GM12892 (cell line): ENCODE measurements around the gene C22orf15. TPM values are rescaled to one million over a fixed set of nuclear protein-coding genes. Genes with fewer than 3 reads are reported as not detected.
A peak's percentile ranks its signal among the peaks of the same experiment; 100 is the strongest.
"Not testable (repeated sequence)": the region's sequence is repeated elsewhere in the genome, so short reads cannot be mapped to it uniquely, and the experiment has no call there.

ENCODE experiments used
- DNase-seq: peaks from one replicate; pipeline ENCODE4 v3.0.0; 2011; ENCODE audit not compliant: insufficient read length
- FAIRE-seq: peaks from 2 replicates; lab custom pipeline; 2011; peaks lifted over from hg19 to GRCh38; lab: Jason Lieb, UNC
- POLR2A ChIP-seq: IDR thresholded peaks from 2 replicates; pipeline ENCODE4 v1.6.1; 2011; ENCODE audit warnings: low read depth, low read length, control low read depth
- POLR2AphosphoS5 ChIP-seq: IDR thresholded peaks from 2 replicates; pipeline ENCODE4 v1.6.1; 2011; ENCODE audit warnings: low read depth, low read length, control low read depth
- TAF1 ChIP-seq: IDR thresholded peaks from 2 replicates; pipeline ENCODE4 v1.6.1; 2011; ENCODE audit warnings: low read depth, mild to moderate bottlenecking, control low read depth, low read length, borderline replicate concordance
- polyA plus RNA-seq: library from polyadenylated mRNA; unstranded; fragments of >200 nt; gene quantifications from one replicate; pipeline ENCODE4 v1.2.1, GENCODE V29; 2012; ENCODE audit warnings: missing spikeins, inconsistent platforms; ENCODE audit not compliant: missing spikeins

Gene C22orf15, protein sequence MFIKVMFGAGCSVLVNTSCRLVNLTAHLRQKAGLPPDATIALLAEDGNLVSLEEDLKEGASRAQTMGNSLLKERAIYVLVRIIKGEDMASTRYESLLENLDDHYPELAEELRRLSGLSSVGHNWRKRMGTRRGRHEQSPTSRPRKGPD
- 2.3 TPM for polyA plus RNA-seq

DNA sequence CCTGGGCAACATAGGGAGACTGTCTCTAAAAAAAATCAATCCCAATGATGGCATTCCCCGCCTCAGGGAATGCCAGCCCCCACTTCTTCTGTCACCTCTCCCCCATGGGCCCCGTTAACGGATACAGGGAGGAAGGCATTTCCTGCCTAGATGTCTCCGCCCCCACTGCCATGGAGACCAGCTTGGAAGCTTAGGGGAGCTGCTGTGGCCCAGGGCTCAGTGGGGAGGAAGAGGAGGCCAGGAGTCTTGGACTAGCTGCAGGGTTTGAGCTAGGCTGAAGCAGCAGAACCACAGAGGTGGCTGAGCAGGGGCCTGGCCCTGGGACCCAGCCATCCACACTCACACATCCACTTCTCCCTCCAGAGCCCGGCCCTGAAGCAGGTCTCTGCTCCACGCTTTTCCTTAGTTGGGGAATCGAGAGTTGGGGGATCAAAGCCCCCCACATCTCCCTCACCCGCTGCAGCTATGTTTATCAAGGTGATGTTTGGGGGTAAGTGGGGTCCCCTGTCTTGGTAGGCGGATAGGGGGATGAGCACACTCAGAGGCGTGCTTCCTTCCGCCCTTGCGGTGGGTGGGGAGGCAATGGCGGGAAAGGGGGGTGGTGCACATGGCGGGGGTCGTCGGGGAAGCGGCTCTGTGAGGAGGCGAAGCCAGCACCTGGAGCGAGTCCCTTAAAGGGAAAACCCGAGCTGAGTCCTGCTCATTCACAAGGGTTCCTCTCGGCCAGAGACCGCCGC lies at the start of gene C22orf15:
C22orf15 (plus strand) TSS at position 149 of the 737 bp plus-strand sequence; CDS start at position 466, 317 bp downstream.
- no peak for DNase-seq
- TF ChIP-seq POLR2AphosphoS5: peak; percentile 25; the same call in 1 of the 2 replicates
- no peak for TF ChIP-seq TAF1
- TF ChIP-seq POLR2A: no peak
- peak; percentile 5 for FAIRE-seq

DNA sequence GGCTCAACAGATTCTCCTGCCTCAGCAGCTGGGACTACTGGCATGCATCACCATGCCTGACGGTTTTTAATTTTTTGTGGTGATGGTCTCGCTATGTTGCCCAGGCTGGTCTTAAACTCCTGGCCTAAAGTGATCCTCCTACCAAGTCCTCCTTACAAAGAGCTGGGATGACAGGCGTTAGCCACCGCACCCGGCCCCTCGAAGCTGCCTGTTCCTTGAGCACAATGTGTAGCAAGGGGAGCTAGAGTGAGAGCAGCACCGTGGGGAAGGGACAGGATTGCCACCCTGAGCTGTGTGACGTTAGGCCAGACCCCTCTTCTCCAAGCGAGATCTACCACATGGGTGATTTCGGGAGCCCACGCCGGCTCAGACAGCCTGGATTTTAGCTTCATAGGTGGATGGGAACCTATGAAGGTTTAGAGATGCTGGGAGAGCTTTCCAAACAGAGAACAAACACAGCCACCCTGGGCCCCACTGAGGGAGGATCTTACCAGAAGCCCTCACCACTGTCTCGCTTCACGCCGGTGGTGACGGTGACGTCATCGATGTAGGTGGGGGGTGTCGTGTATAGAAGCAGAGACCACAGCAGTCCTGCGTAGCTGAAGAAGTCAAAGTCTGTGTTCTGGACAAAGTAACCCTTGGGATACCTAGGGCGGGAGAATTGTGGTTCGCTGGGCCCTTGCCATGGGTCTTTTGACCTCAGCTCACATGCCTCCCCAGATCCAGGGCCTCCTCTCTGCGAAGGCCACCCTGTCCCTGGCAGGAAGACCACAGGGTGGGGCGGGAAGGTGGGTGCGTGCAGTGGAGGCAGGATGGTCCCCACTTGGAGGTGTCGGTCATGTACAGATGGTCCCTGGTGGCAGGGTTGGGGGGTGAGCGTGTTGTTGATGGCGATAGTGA lies 48.8 kb upstream of the C22orf15 start:
- no peak for DNase-seq
- no peak for FAIRE-seq
- no peak for TF ChIP-seq TAF1
- TF ChIP-seq POLR2AphosphoS5: no peak
- no peak for TF ChIP-seq POLR2A

GRCh38 chr22:23714596-23715578 lies 47.9 kb upstream of the C22orf15 start:
- TF ChIP-seq POLR2A (no peak), TAF1 (no peak), POLR2AphosphoS5 (no peak)
- no peak for DNase-seq
- FAIRE-seq: peak; percentile 9

DNA sequence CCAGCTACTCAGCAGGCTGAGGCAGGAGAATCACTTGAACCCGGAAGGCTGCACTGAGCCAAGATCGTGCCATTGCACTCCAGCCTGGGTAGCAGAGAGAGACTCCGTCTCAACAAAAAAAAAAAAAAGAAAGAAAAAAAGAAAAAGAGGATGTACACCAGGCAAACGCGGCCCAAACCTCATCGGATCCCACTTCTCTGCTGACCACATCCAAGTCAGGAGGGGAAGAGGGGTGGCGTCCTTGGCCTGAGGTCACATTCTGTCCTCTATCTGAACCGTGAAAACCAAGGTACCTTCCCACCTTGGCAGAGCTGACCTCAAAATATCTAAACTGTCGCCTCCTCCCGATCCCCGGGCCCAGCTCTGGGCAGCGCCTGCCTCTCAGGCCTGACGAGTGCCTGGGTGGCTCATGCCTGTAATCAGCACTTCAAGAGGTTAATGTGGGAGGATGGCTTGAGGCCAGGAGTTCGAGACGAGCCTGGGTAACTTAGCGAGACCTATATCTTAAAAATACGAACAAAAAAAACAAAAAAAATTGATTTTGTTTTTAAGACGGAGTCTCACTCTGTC lies 46.9 kb upstream of the C22orf15 start:
- FAIRE-seq: peak; percentile 75
- DNase-seq: no peak
- TF ChIP-seq POLR2AphosphoS5 (no peak), TAF1 (no peak), POLR2A (no peak)

- TF ChIP-seq POLR2A (peak; percentile 94), POLR2AphosphoS5 (peak; percentile 93), TAF1 (peak; percentile 43; the same call in 1 of the 2 replicates)
- FAIRE-seq: peak; percentile 100
- DNase-seq: peak; percentile 99
Observed at GRCh38 chr22:23716811-23717801, 45.7 kb upstream of the C22orf15 start.

DNA sequence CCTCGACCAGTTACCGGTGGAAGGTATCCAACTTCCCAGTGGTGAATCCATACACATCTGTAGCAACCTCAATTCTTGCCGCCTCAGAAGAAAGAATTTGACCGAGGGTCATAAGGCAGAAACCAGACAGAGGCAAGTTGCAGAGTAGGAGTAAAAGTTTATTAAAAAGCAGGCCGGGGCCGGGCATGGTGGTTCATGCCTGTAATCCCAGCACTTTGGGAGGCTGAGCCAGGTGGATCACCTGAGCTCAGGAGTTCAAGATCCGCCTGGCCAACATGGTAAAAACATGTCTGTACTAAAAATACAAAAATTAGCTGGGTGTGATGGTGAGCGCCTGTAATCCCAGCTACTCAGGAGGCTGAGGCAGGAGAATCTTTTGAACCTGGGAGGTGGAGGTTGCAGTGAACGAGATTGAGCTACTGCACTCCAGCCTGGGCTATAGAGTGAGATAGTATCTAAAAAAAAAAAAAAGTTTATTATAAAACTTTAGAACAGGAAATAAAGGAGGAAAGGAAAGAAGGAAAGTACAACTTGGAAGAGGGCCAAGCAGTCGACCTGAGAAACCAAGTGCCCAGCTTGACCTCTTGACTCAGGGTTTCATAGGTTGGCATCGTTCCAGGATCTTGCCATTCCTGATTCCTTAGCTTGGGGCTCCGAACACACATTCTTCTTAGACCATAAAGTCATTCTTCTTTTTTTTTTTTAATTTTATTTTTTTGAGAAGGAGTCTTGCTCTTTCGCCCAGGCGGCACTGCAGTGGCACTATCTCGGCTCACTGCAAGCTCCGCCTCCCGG lies 44.2 kb upstream of the C22orf15 start:
- TF ChIP-seq POLR2A: no peak
- no peak for TF ChIP-seq POLR2AphosphoS5
- TF ChIP-seq TAF1: no peak
- FAIRE-seq: peak; percentile 65

GRCh38 chr22:23720855-23721254 lies 41.9 kb upstream of the C22orf15 start:
- FAIRE-seq: no peak
- TF ChIP-seq TAF1: no peak
- no peak for TF ChIP-seq POLR2A
- TF ChIP-seq POLR2AphosphoS5: no peak
- no peak for DNase-seq

More for the DNA sequence above, 44.2 kb upstream of the C22orf15 start:
- DNase-seq: no peak

- no peak for TF ChIP-seq POLR2AphosphoS5
- TF ChIP-seq POLR2A: no peak
- TF ChIP-seq TAF1: no peak
- DNase-seq (no peak), FAIRE-seq (no peak)
Observed at GRCh38 chr22:23722160-23722559, 40.6 kb upstream of the C22orf15 start.

GRCh38 chr22:23722724-23723123 lies 40.1 kb upstream of the C22orf15 start:
- no peak for DNase-seq
- no peak for TF ChIP-seq POLR2AphosphoS5
- TF ChIP-seq TAF1: no peak
- no peak for TF ChIP-seq POLR2A
- no peak for FAIRE-seq

- not testable (repeated sequence) for FAIRE-seq, DNase-seq
Observed at GRCh38 chr22:23728108-23728507, 34.7 kb upstream of the C22orf15 start.
